HepG2 (cell line): ENCODE results near the gene ATAD3C.

Experiments
- CTCF ChIP-seq: sonication (generic); formaldehyde crosslinking; IDR thresholded peaks from 2 replicates; pipeline ENCODE4 v1.5.0; 2020; ENCODE audit warnings: mild to moderate bottlenecking, missing genetic modification reagents, moderate library complexity
- MYC ChIP-seq: sonication (generic); formaldehyde crosslinking; IDR thresholded peaks from 2 replicates; pipeline ENCODE4 v1.9.0; 2021; ENCODE audit warnings: missing genetic modification reagents, borderline replicate concordance
- NCOR1 ChIP-seq: fragments of 200-600 bp; sonication (generic); IDR thresholded peaks from 2 replicates; pipeline ENCODE4 v1.7.0; 2017; ENCODE audit warnings: antibody characterized with exemption, low read length, borderline replicate concordance
- PAXIP1 ChIP-seq: sonication (generic); formaldehyde crosslinking; conservative IDR thresholded peaks from 2 replicates; pipeline ENCODE4 v1.4.0; 2020; ENCODE audit warnings: mild to moderate bottlenecking, missing genetic modification reagents, moderate library complexity
- POLR2AphosphoS5 ChIP-seq: IDR thresholded peaks from 2 replicates; pipeline ENCODE4 v1.6.1; 2012; ENCODE audit warnings: low read depth, low read length
- TEAD3 ChIP-seq: optimal IDR thresholded peaks from 2 replicates; pipeline ENCODE3; 2016; ENCODE audit warnings: borderline replicate concordance
- ZNF274 ChIP-seq: sonication (generic); formaldehyde crosslinking; IDR thresholded peaks from 2 replicates; pipeline ENCODE4 v1.5.1; 2020; ENCODE audit warnings: mild to moderate bottlenecking, missing genetic modification reagents
- TF ChIP-seq, protein P1 (sequence below): sonication (generic); formaldehyde crosslinking; IDR thresholded peaks from 2 replicates; pipeline ENCODE4 v1.4.0; 2020; ENCODE audit warnings: missing genetic modification reagents
- TF ChIP-seq, protein P2 (sequence below): IDR thresholded peaks from 2 replicates; pipeline ENCODE4 v1.6.1; 2012; ENCODE audit warnings: inconsistent platforms

DNA sequence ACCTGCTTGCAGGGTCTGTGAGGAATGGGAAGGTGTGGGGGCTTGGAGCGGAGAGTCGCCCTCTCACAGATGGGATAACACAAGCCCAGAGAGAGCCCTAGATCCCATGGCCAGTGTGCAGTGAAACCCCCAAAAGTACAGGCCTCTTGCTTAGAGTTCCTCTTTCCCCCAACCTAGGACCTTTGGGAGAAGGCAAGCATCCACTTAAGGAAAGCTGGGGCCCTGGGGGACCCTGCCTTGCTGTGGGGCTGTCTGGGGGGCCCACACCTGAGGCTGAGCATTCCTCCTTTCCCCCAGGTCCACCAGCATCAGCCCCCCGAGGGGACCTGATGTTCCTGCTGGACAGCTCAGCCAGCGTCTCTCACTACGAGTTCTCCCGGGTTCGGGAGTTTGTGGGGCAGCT lies 12.9 kb upstream of the ATAD3C start:
- TF ChIP-seq MYC (no peak), CTCF (CRISPR knock-in tag) (no peak), PAXIP1 (CRISPR knock-in tag) (no peak), POLR2AphosphoS5 (no peak), TEAD3 (CRISPR knock-in tag) (no peak), ZNF274 (CRISPR knock-in tag) (no peak), NCOR1 (no peak)
- TF ChIP-seq, protein P1, sequence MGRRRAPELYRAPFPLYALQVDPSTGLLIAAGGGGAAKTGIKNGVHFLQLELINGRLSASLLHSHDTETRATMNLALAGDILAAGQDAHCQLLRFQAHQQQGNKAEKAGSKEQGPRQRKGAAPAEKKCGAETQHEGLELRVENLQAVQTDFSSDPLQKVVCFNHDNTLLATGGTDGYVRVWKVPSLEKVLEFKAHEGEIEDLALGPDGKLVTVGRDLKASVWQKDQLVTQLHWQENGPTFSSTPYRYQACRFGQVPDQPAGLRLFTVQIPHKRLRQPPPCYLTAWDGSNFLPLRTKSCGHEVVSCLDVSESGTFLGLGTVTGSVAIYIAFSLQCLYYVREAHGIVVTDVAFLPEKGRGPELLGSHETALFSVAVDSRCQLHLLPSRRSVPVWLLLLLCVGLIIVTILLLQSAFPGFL (CRISPR knock-in tag) = no peak
- TF ChIP-seq, protein P2, sequence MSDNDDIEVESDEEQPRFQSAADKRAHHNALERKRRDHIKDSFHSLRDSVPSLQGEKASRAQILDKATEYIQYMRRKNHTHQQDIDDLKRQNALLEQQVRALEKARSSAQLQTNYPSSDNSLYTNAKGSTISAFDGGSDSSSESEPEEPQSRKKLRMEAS = no peak
